ENCODE data around the gene TUBB4A. TPM values are rescaled to one million over a fixed set of nuclear protein-coding genes. Genes with fewer than 3 reads are reported as not detected.

Gene TUBB4A
- total RNA-seq, 1 donor from 2014 or later, result 2.4 TPM

DNA sequence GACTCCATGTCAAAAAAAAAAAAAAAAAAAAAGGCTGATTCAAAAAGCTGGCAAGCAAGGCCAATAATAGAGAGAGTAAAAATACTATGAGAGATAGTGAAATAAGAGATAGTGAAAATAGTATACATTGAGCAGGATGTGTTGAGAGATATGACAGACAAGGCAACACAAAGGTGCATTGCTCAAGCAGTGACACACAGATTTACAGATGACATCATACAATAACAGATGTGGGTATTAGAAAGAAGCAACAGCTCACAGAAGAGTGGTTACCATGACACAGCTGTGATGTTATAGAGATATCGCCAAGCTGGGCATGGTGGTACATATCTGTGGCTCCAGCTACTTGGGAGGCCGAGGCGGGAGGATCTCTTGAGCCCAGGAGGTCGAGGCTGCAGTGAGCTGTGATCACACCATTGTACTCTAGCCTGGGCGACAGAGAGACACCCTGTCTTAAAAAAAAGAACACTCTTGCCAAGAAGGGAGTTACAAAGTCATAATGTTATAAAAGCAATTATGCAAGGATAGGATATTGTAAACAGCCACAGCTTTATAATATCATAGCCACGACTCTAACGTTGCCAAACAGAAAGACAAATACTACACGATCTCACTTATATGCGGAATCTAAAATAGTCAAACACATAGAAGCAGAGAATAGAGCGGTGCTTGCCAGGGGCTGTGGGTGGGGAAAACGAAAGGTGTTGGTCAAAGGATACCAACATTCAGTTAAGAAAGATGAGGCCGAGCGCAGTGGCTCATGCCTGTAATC lies 39.0 kb upstream of the TUBB4A start:
- H3K4me1 Mint-ChIP-seq, result no peaks in the 10 kb centered on the region
- H3K79me2 ChIP-seq (ENCODE audit: low read depth), result no peaks in the 10 kb centered on the region
- H3K27me3 Mint-ChIP-seq (ENCODE audit: insufficient read depth, low read depth), result peaks cover 19% of the 10 kb centered on the region
- no peaks in the 10 kb centered on the region for H3K36me3 ChIP-seq
- H3K4me3 Mint-ChIP-seq, result no peak overlapping the region
- no peaks in the 10 kb centered on the region for H4K20me1 ChIP-seq (ENCODE audit: low read depth)
- no peak overlapping the region for H3K27ac Mint-ChIP-seq
- H3K4me2 ChIP-seq, result no peak overlapping the region
- no peaks in the 10 kb centered on the region for H3K36me3 Mint-ChIP-seq
- H3K4me1 ChIP-seq, result no peaks in the 10 kb centered on the region
- no peak overlapping the region for H3K9ac ChIP-seq
- H3K9me3 Mint-ChIP-seq, result no peaks in the 10 kb centered on the region
- peaks cover 3% of the 10 kb centered on the region for H3K27me3 ChIP-seq
- TF ChIP-seq EZH2 (IDR thresholded peaks at IDR 0.05) (no peak), EZH2phosphoT487 (IDR thresholded peaks at IDR 0.05) (no peak)
- TF ChIP-seq, protein P1, sequence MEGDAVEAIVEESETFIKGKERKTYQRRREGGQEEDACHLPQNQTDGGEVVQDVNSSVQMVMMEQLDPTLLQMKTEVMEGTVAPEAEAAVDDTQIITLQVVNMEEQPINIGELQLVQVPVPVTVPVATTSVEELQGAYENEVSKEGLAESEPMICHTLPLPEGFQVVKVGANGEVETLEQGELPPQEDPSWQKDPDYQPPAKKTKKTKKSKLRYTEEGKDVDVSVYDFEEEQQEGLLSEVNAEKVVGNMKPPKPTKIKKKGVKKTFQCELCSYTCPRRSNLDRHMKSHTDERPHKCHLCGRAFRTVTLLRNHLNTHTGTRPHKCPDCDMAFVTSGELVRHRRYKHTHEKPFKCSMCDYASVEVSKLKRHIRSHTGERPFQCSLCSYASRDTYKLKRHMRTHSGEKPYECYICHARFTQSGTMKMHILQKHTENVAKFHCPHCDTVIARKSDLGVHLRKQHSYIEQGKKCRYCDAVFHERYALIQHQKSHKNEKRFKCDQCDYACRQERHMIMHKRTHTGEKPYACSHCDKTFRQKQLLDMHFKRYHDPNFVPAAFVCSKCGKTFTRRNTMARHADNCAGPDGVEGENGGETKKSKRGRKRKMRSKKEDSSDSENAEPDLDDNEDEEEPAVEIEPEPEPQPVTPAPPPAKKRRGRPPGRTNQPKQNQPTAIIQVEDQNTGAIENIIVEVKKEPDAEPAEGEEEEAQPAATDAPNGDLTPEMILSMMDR (IDR thresholded peaks at IDR 0.05), result no peak
- H2AFZ ChIP-seq (replicated peaks), result no peak overlapping the region
- H3F3A ChIP-seq (ENCODE audit: low read depth), result no peaks in the 10 kb centered on the region
- H3K27ac ChIP-seq, result no peak overlapping the region
- peaks cover 5% of the 10 kb centered on the region for H3K9me3 ChIP-seq (ENCODE audit: low read depth)
- H3K4me3 ChIP-seq, result no peak overlapping the region
- no peak for DNase-seq (ENCODE audit: low spot score)

DNA sequence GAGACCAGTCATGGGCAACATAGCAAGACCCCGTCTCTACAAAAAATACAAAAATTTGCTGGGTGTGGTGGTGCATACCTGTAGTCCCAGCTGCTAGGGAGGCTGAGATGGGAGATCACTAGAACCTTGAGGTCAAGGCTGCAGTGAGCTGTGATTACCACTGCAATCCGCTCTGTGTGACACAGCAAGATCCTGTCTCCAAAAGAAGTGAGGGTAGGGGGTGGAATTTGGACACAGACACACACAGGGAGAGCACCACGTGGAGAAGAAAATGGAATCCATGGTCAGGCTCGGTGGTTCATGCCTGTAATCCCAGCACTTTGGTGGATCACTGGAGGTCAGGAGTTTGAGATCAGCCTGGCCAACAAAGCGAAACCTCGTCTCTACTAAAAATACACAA lies 37.4 kb upstream of the TUBB4A start:
- Histone ChIP-seq H3F3A (ENCODE audit: low read depth) (no peaks in the 10 kb centered on the region), H3K27ac (no peak overlapping the region), H3K4me1 (no peaks in the 10 kb centered on the region), H3K27me3 (peaks cover 17% of the 10 kb centered on the region), H3K9ac (no peak overlapping the region), H3K4me3 (no peak overlapping the region), H3K36me3 (no peaks in the 10 kb centered on the region), H4K20me1 (ENCODE audit: low read depth) (no peaks in the 10 kb centered on the region), H3K4me2 (no peak overlapping the region), H2AFZ (replicated peaks) (no peak overlapping the region), H3K79me2 (ENCODE audit: low read depth) (no peaks in the 10 kb centered on the region), H3K9me3 (ENCODE audit: low read depth) (peaks cover 5% of the 10 kb centered on the region)
- Mint-ChIP-seq H3K27me3 (ENCODE audit: insufficient read depth, low read depth) (peaks cover 31% of the 10 kb centered on the region), H3K27ac (no peak overlapping the region), H3K36me3 (no peaks in the 10 kb centered on the region), H3K9me3 (no peaks in the 10 kb centered on the region), H3K4me1 (peaks cover under 1% of the 10 kb centered on the region), H3K4me3 (no peak overlapping the region)
- TF ChIP-seq, protein P1 (IDR thresholded peaks at IDR 0.05), result no peak
- TF ChIP-seq EZH2phosphoT487 (IDR thresholded peaks at IDR 0.05) (no peak), EZH2 (IDR thresholded peaks at IDR 0.05) (no peak)
- no peak for DNase-seq (ENCODE audit: low spot score)

DNA sequence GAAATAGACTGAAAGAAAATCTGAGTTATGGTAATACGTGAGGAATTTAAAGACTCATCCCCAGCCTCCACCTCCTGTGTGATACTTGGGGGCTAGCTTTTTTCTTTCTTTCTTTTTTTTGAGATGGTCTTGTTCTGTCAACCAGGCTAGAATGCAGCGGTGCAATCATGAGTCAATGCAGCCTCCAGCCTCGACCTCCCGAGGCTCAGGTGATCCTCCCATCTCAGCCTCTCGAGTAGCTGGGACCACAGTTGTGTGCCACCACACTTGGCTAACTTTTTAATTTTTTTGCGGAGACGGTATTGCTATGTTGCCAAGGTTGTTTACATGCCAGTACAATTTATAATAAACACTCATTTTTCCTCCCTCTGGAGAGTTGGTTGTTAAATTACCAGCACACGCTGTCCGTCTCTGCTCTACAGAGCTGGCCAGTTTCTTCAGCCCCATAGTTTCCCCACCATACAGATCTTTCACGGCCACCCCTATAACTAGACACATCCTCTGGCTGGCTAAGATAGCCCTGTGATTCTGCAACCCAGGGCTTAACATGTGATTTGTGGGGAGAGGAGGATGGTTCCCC lies 33.5 kb upstream of the TUBB4A start:
- peaks cover 11% of the 10 kb centered on the region for H4K20me1 ChIP-seq (ENCODE audit: low read depth)
- no peaks in the 10 kb centered on the region for H3F3A ChIP-seq (ENCODE audit: low read depth)
- peaks cover 5% of the 10 kb centered on the region for H3K9me3 ChIP-seq (ENCODE audit: low read depth)
- no peak overlapping the region for H2AFZ ChIP-seq (replicated peaks)
- no peaks in the 10 kb centered on the region for H3K36me3 ChIP-seq
- Mint-ChIP-seq H3K36me3 (peaks cover 2% of the 10 kb centered on the region), H3K27ac (no peak overlapping the region), H3K9me3 (peaks cover 2% of the 10 kb centered on the region), H3K27me3 (ENCODE audit: insufficient read depth, low read depth) (peaks cover 53% of the 10 kb centered on the region), H3K4me1 (peaks cover 16% of the 10 kb centered on the region), H3K4me3 (no peak overlapping the region)
- H3K79me2 ChIP-seq (ENCODE audit: low read depth), result no peaks in the 10 kb centered on the region
- H3K4me2 ChIP-seq, result no peak overlapping the region
- DNase-seq (ENCODE audit: low spot score), result no peak
- H3K4me3 ChIP-seq, result no peak overlapping the region
- TF ChIP-seq EZH2phosphoT487 (IDR thresholded peaks at IDR 0.05) (no peak), EZH2 (IDR thresholded peaks at IDR 0.05) (no peak)
- TF ChIP-seq, protein P1 (IDR thresholded peaks at IDR 0.05), result no peak
- H3K4me1 ChIP-seq, result peaks cover 9% of the 10 kb centered on the region
- peaks cover 56% of the 10 kb centered on the region for H3K27me3 ChIP-seq
- H3K27ac ChIP-seq, result no peak overlapping the region
- H3K9ac ChIP-seq, result no peak overlapping the region
